HEK293 (cell line): ENCODE measurements around the gene TCERG1L.

ENCODE experiments used
- CTCF ChIA-PET: fragments of 350-600 bp; formaldehyde crosslinking; extraction: SDS; loops from one replicate; lab custom pipeline; 2021; ENCODE audit warnings: antibody characterized with exemption; lab: Yijun Ruan, JAX
- POLR2A ChIA-PET: fragments of 300-600 bp; formaldehyde crosslinking; extraction: SDS; loops from one replicate; lab custom pipeline; 2020; ENCODE audit warnings: antibody characterized with exemption, inconsistent platforms; lab: Yijun Ruan, JAX
- H3K27ac ChIP-seq: fragments of 200-500 bp; sonication (Bioruptor generic); 2 replicates; pipeline ENCODE4 v1.5.1; 2014; ENCODE audit warnings: low read depth, low read length, control low read depth, inconsistent platforms; ENCODE audit errors: extremely low read depth
- H3K36me3 ChIP-seq, 2 experiments: fragments of 200-500 bp in 1 of 2; sonication (Bioruptor generic) in 1 of 2; 1 replicate in 1 of 2; 2 replicates in 1 of 2; pipeline ENCODE4 v1.5.1; 2014 to 2017; ENCODE audit warnings: inconsistent platforms in 2 of 2, low read length in 2 of 2; ENCODE audit not compliant: control insufficient read depth in 2 of 2, insufficient read depth in 1 of 2
- H3K4me1 ChIP-seq: fragments of 200-500 bp; sonication (Bioruptor generic); 2 replicates; pipeline ENCODE4 v1.5.1; 2014; ENCODE audit warnings: mild to moderate bottlenecking, low read length, inconsistent platforms; ENCODE audit not compliant: control insufficient read depth, insufficient read depth
- H3K4me3 ChIP-seq: 2 replicates; pipeline ENCODE4 v1.5.1; 2011; ENCODE audit warnings: low read depth, mild to moderate bottlenecking, control low read depth, low read length, moderate library complexity
- H3K9me3 ChIP-seq: fragments of 200-500 bp; sonication (Bioruptor generic); 2 replicates; pipeline ENCODE4 v1.5.1; 2014; ENCODE audit warnings: low read depth, low read length, inconsistent platforms; ENCODE audit not compliant: control insufficient read depth, insufficient read depth
- ATF2 ChIP-seq: fragments of 450-650 bp; formaldehyde crosslinking; IDR thresholded peaks from 2 replicates; pipeline ENCODE4 v1.5.1; 2016; ENCODE audit warnings: missing biosample characterization, missing genetic modification characterization, low read depth
- BCL11A ChIP-seq: fragments of 450-650 bp; formaldehyde crosslinking; IDR thresholded peaks from 2 replicates; pipeline ENCODE4 v1.5.1; 2016; ENCODE audit warnings: low read depth, missing biosample characterization, missing genetic modification characterization
- GLIS1 ChIP-seq: fragments of 450-650 bp; formaldehyde crosslinking; IDR thresholded peaks from 2 replicates; pipeline ENCODE4 v1.5.1; 2016; ENCODE audit warnings: missing biosample characterization, missing genetic modification characterization
- MEIS1 ChIP-seq: sonication (generic); formaldehyde crosslinking; IDR thresholded peaks from 2 replicates; pipeline ENCODE4 v1.8.1; 2022; ENCODE audit warnings: missing genetic modification reagents, mild to moderate bottlenecking, borderline replicate concordance
- OSR2 ChIP-seq: fragments of 450-650 bp; formaldehyde crosslinking; IDR thresholded peaks from 2 replicates; pipeline ENCODE4 v1.5.1; 2016; ENCODE audit warnings: missing biosample characterization, missing genetic modification characterization
- OVOL3 ChIP-seq: fragments of 450-650 bp; formaldehyde crosslinking; IDR thresholded peaks from 2 replicates; pipeline ENCODE4 v1.5.1; 2016; ENCODE audit warnings: missing biosample characterization, missing genetic modification characterization
- PRDM6 ChIP-seq: fragments of 450-650 bp; formaldehyde crosslinking; IDR thresholded peaks from 2 replicates; pipeline ENCODE4 v1.5.1; 2017; ENCODE audit warnings: missing biosample characterization, missing genetic modification characterization
- SCRT2 ChIP-seq: fragments of 450-650 bp; formaldehyde crosslinking; IDR thresholded peaks from 2 replicates; pipeline ENCODE4 v1.5.1; 2016; ENCODE audit warnings: missing biosample characterization, missing genetic modification characterization
- SP3 ChIP-seq: fragments of 450-650 bp; formaldehyde crosslinking; IDR thresholded peaks from 2 replicates; pipeline ENCODE4 v1.5.1; 2016; ENCODE audit warnings: missing biosample characterization, missing genetic modification characterization
- ZBTB21 ChIP-seq: fragments of 450-650 bp; formaldehyde crosslinking; IDR thresholded peaks from 2 replicates; pipeline ENCODE4 v1.5.1; 2017; ENCODE audit warnings: missing biosample characterization, missing genetic modification characterization
- ZBTB48 ChIP-seq: fragments of 450-650 bp; formaldehyde crosslinking; IDR thresholded peaks from 2 replicates; pipeline ENCODE4 v1.5.1; 2016; ENCODE audit warnings: missing biosample characterization, missing genetic modification characterization
- ZEB2 ChIP-seq: fragments of 450-650 bp; formaldehyde crosslinking; IDR thresholded peaks from 2 replicates; pipeline ENCODE4 v1.5.1; 2016; ENCODE audit warnings: missing biosample characterization, missing genetic modification characterization
- ZFP37 ChIP-seq: fragments of 450-650 bp; formaldehyde crosslinking; IDR thresholded peaks from 2 replicates; pipeline ENCODE4 v1.5.1; 2016; ENCODE audit warnings: missing biosample characterization, missing genetic modification characterization
- ZNF10 ChIP-seq: fragments of 450-650 bp; formaldehyde crosslinking; IDR thresholded peaks from 2 replicates; pipeline ENCODE4 v1.5.1; 2017; ENCODE audit warnings: missing biosample characterization, missing genetic modification characterization
- ZNF132 ChIP-seq: fragments of 450-650 bp; formaldehyde crosslinking; IDR thresholded peaks from 2 replicates; pipeline ENCODE4 v1.5.1; 2017; ENCODE audit warnings: missing biosample characterization, missing genetic modification characterization, borderline replicate concordance
- ZNF157 ChIP-seq: fragments of 450-650 bp; formaldehyde crosslinking; IDR thresholded peaks from 2 replicates; pipeline ENCODE4 v1.5.1; 2016; ENCODE audit warnings: missing biosample characterization, missing genetic modification characterization
- ZNF169 ChIP-seq: fragments of 450-650 bp; formaldehyde crosslinking; IDR thresholded peaks from 2 replicates; pipeline ENCODE4 v1.5.1; 2016; ENCODE audit warnings: missing biosample characterization, missing genetic modification characterization
- ZNF19 ChIP-seq: fragments of 450-650 bp; formaldehyde crosslinking; IDR thresholded peaks from 2 replicates; pipeline ENCODE4; 2016; ENCODE audit warnings: missing biosample characterization, missing genetic modification characterization, low read depth
- ZNF350 ChIP-seq: fragments of 450-650 bp; formaldehyde crosslinking; IDR thresholded peaks from 2 replicates; pipeline ENCODE4 v1.5.0; 2017; ENCODE audit warnings: missing biosample characterization, mild to moderate bottlenecking, missing genetic modification characterization
- ZNF433 ChIP-seq: fragments of 450-650 bp; formaldehyde crosslinking; IDR thresholded peaks from 2 replicates; pipeline ENCODE4 v1.5.1; 2016; ENCODE audit warnings: missing biosample characterization, missing genetic modification characterization, low read depth
- ZNF473 ChIP-seq: fragments of 450-650 bp; formaldehyde crosslinking; IDR thresholded peaks from 2 replicates; pipeline ENCODE4 v1.5.1; 2017; ENCODE audit warnings: missing biosample characterization, missing genetic modification characterization
- ZNF488 ChIP-seq: fragments of 450-650 bp; formaldehyde crosslinking; IDR thresholded peaks from 2 replicates; pipeline ENCODE4 v1.5.1; 2016; ENCODE audit warnings: missing biosample characterization, missing genetic modification characterization
- ZNF501 ChIP-seq: fragments of 450-650 bp; formaldehyde crosslinking; IDR thresholded peaks from 2 replicates; pipeline ENCODE4 v1.5.1; 2016; ENCODE audit warnings: missing biosample characterization, missing genetic modification characterization
- ZNF677 ChIP-seq: fragments of 450-650 bp; IDR thresholded peaks from 2 replicates; pipeline ENCODE4 v1.5.0; 2018; ENCODE audit warnings: missing biosample characterization, mild to moderate bottlenecking, missing genetic modification characterization, moderate library complexity
- ZNF701 ChIP-seq: fragments of 450-650 bp; formaldehyde crosslinking; IDR thresholded peaks from 2 replicates; pipeline ENCODE4 v1.5.1; 2016; ENCODE audit warnings: missing biosample characterization, missing genetic modification characterization
- ZNF747 ChIP-seq: fragments of 450-650 bp; formaldehyde crosslinking; IDR thresholded peaks from 2 replicates; pipeline ENCODE4 v1.5.1; 2016; ENCODE audit warnings: missing biosample characterization, missing genetic modification characterization
- ZNF76 ChIP-seq: fragments of 450-650 bp; formaldehyde crosslinking; IDR thresholded peaks from 2 replicates; pipeline ENCODE4; 2016; ENCODE audit warnings: low read depth, missing biosample characterization, missing genetic modification characterization, borderline replicate concordance
- ZNF785 ChIP-seq: fragments of 450-650 bp; formaldehyde crosslinking; IDR thresholded peaks from 2 replicates; pipeline ENCODE4 v1.5.1; 2016; ENCODE audit warnings: missing biosample characterization, missing genetic modification characterization
- ZNF791 ChIP-seq: fragments of 450-650 bp; formaldehyde crosslinking; IDR thresholded peaks from 2 replicates; pipeline ENCODE4 v1.5.1; 2016; ENCODE audit warnings: missing biosample characterization, missing genetic modification characterization
- ZSCAN23 ChIP-seq: fragments of 450-650 bp; formaldehyde crosslinking; IDR thresholded peaks from 2 replicates; pipeline ENCODE4 v1.5.1; 2016; ENCODE audit warnings: missing biosample characterization, missing genetic modification characterization

The TCERG1L gene

GRCh38 chr10:131147301-131147975 is 164.1 kb downstream of the TCERG1L start (continued):
- TF ChIP-seq PRDM6 = no peak
- TF ChIP-seq ZNF19 = no peak

- POLR2A ChIA-PET = no interaction called here
- CTCF ChIA-PET = no interaction called here
- H3K9me3 ChIP-seq = no peaks in the 10 kb centered on the region
- H3K4me3 ChIP-seq = no peak overlapping the region
- TF ChIP-seq ZBTB21 (tag by site-specific recombination) (no peak), ZNF433 (tag by site-specific recombination) (no peak), MEIS1 (CRISPR knock-in tag) (no peak), ZEB2 (tag by site-specific recombination) (no peak), ZNF501 (no peak), ZNF157 (tag by site-specific recombination) (no peak), ZNF701 (tag by site-specific recombination) (no peak), BCL11A (tag by site-specific recombination) (no peak), OSR2 (tag by site-specific recombination) (no peak)
- no peaks in the 10 kb centered on the region for H3K36me3 ChIP-seq
- H3K27ac ChIP-seq = no peak overlapping the region
- H3K4me1 ChIP-seq = no peaks in the 10 kb centered on the region
Observed at GRCh38 chr10:131146790-131147189, 164.7 kb downstream of the TCERG1L start.

- no peak overlapping the region for H3K27ac ChIP-seq
- no peaks in the 10 kb centered on the region for H3K9me3 ChIP-seq
- POLR2A ChIA-PET = no interaction called here
- no peaks in the 10 kb centered on the region for H3K36me3 ChIP-seq
- no peak for TF ChIP-seq ZNF791 (tag by site-specific recombination)
- TF ChIP-seq ATF2 (tag by site-specific recombination) = no peak
- no peak for TF ChIP-seq ZNF785 (tag by site-specific recombination)
- no peak for TF ChIP-seq SP3 (tag by site-specific recombination)
- no peak for TF ChIP-seq OVOL3 (tag by site-specific recombination)
- no peak for TF ChIP-seq ZNF132
- TF ChIP-seq GLIS1 (tag by site-specific recombination) = no peak
- TF ChIP-seq ZNF76 (tag by site-specific recombination) = no peak
- TF ChIP-seq ZNF350 (tag by site-specific recombination) = no peak
- TF ChIP-seq ZNF10 (tag by site-specific recombination) = no peak
- TF ChIP-seq ZNF488 (tag by site-specific recombination) = no peak
- TF ChIP-seq ZNF473 (tag by site-specific recombination) = no peak
- TF ChIP-seq ZNF157 (tag by site-specific recombination) = no peak
- no peak for TF ChIP-seq ZFP37 (tag by site-specific recombination)
- TF ChIP-seq ZBTB48 = no peak
- no peak for TF ChIP-seq SCRT2 (tag by site-specific recombination)
- no peak for TF ChIP-seq ZNF169 (tag by site-specific recombination)
- no peak for TF ChIP-seq ZSCAN23 (tag by site-specific recombination)
- TF ChIP-seq ZNF747 (tag by site-specific recombination) = no peak
- TF ChIP-seq ZNF677 (tag by site-specific recombination) = no peak
- H3K4me3 ChIP-seq = no peak overlapping the region
- CTCF ChIA-PET = no interaction called here
- no peaks in the 10 kb centered on the region for H3K4me1 ChIP-seq
Observed at GRCh38 chr10:131145756-131146155, 165.8 kb downstream of the TCERG1L start.
